VCaP (cell line): ENCODE data around the gene FYTTD1.
A peak's percentile ranks its signal among the peaks of the same experiment; 100 is the strongest.

Source experiments
- H3K27ac ChIP-seq: fragments of 450-650 bp; 2 replicates; pipeline ENCODE4 v1.5.1; 2017
- TF ChIP-seq, protein P1 (sequence below): fragments of 450-650 bp; conservative IDR thresholded peaks from 2 replicates; pipeline ENCODE4 v1.5.1; 2017; ENCODE audit warnings: mild to moderate bottlenecking, moderate library complexity

FYTTD1 gene

DNA sequence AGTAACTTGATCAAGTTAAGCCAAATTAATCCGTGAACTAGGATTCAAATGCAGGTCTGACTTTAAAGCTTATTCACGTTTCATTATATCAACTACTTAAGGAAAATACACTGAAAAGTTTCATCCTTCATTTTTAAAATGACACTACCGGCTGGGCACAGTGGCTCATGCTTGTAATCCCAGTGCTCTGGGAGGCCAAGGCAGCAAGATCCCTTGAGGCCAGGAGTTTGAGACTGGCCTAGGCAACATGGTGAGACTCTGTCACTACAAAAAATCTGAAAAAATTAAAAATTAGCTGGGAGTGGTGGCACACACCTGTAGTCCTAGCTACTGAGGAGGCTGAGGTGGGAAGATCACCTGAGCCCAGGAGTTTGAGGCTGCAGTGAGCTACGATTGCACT lies 16.6 kb upstream of the FYTTD1 start:
- TF ChIP-seq, protein P1, sequence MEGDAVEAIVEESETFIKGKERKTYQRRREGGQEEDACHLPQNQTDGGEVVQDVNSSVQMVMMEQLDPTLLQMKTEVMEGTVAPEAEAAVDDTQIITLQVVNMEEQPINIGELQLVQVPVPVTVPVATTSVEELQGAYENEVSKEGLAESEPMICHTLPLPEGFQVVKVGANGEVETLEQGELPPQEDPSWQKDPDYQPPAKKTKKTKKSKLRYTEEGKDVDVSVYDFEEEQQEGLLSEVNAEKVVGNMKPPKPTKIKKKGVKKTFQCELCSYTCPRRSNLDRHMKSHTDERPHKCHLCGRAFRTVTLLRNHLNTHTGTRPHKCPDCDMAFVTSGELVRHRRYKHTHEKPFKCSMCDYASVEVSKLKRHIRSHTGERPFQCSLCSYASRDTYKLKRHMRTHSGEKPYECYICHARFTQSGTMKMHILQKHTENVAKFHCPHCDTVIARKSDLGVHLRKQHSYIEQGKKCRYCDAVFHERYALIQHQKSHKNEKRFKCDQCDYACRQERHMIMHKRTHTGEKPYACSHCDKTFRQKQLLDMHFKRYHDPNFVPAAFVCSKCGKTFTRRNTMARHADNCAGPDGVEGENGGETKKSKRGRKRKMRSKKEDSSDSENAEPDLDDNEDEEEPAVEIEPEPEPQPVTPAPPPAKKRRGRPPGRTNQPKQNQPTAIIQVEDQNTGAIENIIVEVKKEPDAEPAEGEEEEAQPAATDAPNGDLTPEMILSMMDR: no peak
- no peak overlapping the region for H3K27ac ChIP-seq

- TF ChIP-seq, protein P1: no peak
- no peak overlapping the region for H3K27ac ChIP-seq
Measured at GRCh38 chr3:197734667-197735318, 14.9 kb upstream of the FYTTD1 start.

DNA sequence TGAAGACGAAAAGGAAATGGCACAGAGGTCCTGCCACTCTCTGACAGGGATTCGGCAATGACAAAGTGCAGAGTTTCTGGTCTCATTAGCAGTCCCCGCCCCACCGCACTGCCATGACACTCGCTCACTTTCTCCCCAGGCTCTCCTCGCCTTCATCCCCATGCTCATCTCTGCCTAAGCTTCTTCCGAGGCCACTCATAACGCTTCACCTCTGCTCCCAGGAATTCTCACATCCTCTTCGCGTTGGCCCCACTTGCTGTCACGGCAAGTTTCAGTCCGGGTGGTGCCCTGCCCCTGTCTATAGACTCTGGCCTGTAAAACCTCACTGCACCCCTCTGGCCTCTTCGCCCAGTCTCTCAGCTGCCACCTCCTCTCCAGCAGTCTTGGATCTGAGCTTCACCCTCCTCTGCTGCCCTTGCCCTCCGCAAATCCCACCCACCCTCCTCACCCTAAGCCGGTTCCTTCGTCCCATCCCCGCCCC lies 13.6 kb upstream of the FYTTD1 start:
- H3K27ac ChIP-seq: peak overlapping the region; percentile 79
- TF ChIP-seq, protein P1: no peak

DNA sequence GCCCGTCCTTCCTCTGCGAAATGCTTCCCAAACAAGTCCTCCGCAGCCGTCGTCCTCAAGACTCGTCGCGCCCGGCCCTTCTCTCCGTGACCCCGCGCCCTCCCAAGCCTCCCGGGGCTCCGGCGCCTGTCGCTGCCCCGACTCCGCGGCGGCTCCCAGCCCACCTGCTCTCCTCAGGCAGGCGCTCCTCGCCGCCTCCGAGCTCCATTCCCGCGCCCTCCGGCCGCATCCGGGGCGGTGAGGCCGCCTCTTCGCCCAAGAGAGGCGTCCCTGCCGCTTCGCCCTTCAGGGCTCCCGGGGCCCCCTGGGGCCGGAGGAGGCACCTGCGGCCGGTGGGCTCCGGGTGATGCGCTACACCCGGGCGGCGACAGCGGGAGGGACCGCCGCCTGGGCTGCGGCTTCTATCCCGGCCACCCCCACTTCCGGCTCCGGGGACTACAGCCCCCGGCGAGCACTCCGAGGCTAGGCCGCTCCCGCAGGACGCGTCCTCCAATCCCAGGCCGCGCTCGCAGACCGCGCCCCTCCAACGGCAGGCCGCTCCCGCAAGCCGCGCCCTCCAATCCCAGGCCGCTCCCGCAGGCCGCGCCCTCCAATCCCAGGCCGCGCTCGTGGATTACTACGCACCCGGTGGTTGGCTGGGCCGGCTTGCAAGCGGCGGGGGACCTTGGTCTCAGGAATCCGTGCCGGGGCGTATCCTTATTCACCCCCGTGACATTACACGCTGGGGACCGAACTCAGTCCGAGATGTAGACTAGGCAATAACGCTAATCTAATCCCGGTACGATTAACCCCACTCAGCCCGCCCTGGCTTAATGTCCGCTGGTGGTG lies 13.0 kb upstream of the FYTTD1 start, which contains the start of gene RUBCN:
RUBCN (minus strand) TSS at position 414 of the 828 bp plus-strand sequence; CDS start at position 229, 185 bp downstream.
- H3K27ac ChIP-seq: peak within 1 kb of the TSS; percentile 79
- TF ChIP-seq, protein P1: no peak

DNA sequence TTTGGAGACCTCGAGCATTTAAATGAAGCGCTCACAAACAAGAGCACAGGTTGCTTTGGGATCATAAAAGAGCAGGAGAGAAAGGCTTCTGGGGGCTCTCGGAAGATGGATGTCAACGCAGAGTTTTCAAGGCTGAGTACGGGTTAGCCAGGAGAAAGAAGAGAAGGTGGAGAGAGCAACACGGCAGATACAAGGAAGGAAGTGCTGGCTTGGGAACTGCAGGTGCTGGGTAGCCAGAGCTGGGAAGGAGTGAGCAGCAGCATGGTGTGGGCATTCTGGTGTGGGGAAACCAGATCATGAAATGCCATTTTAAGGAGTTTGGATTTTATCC lies 12.4 kb upstream of the FYTTD1 start:
- TF ChIP-seq, protein P1: no peak
- peak overlapping the region; percentile 79 for H3K27ac ChIP-seq

- TF ChIP-seq, protein P1: no peak
- peak overlapping the region; percentile 79 for H3K27ac ChIP-seq
Measured at GRCh38 chr3:197737749-197738462, 11.8 kb upstream of the FYTTD1 start.

DNA sequence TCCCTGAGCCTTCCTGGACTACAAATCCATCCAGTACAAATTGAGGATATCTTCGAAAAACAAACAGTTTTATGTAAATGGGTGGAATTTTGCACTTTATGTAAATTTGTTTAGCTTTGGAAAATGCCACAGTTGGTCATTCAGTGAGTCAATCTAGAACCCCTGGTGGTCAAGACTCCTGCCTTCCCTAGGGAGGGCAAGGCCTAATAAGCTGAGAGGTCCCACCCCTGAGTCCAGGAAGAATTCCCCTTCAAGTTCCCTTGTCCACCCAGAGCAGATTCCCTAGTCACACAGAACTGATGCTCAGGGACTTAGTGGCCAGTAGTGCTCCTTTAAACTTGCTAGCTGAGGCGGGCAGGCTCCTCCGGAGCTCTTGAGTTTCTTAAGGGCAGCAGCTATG lies 6.9 kb upstream of the FYTTD1 start:
- TF ChIP-seq, protein P1: no peak
- no peak overlapping the region for H3K27ac ChIP-seq
